ENCODE data around the gene NAA35. TPM values are rescaled to one million over a fixed set of nuclear protein-coding genes. Genes with fewer than 3 reads are reported as not detected.

The NAA35 gene
- total RNA-seq, 1 donor from 2014 or later, result 17.9 TPM

GRCh38 chr9:85899388-85899787, 41.6 kb upstream of the NAA35 start:
- DNase-seq, result no peak
- Histone ChIP-seq H3K4me3 (no peak overlapping the region), H3K4me1 (no peaks in the 10 kb centered on the region), H3K9me3 (replicated peaks) (no peaks in the 10 kb centered on the region), H3K36me3 (peaks cover 4% of the 10 kb centered on the region), H3K27ac (replicated peaks) (no peak overlapping the region), H3K27me3 (ENCODE audit: low read depth) (no peaks in the 10 kb centered on the region)
- no peak for TF ChIP-seq CTCF (IDR thresholded peaks at IDR 0.05; ENCODE audit: borderline replicate concordance)
- intact Hi-C loops (cut with micrococcal nuclease), result no loop called here

- Histone ChIP-seq H3K4me3 (no peak overlapping the region), H3K4me1 (no peaks in the 10 kb centered on the region), H3K9me3 (replicated peaks) (no peaks in the 10 kb centered on the region), H3K27ac (replicated peaks) (no peak overlapping the region), H3K36me3 (peaks cover 1% of the 10 kb centered on the region), H3K27me3 (ENCODE audit: low read depth) (no peaks in the 10 kb centered on the region)
- intact Hi-C loops (cut with micrococcal nuclease), result no loop called here
- peak; percentile 45 for TF ChIP-seq CTCF (IDR thresholded peaks at IDR 0.05; ENCODE audit: borderline replicate concordance)
- DNase-seq, result no peak
Observed at GRCh38 chr9:85900504-85901201, 40.3 kb upstream of the NAA35 start.

GRCh38 chr9:85904975-85905374, 36.0 kb upstream of the NAA35 start:
- Histone ChIP-seq H3K27me3 (ENCODE audit: low read depth) (no peaks in the 10 kb centered on the region), H3K4me3 (no peak overlapping the region), H3K36me3 (no peaks in the 10 kb centered on the region), H3K27ac (replicated peaks) (no peak overlapping the region), H3K9me3 (replicated peaks) (no peaks in the 10 kb centered on the region), H3K4me1 (no peaks in the 10 kb centered on the region)
- TF ChIP-seq CTCF (IDR thresholded peaks at IDR 0.05; ENCODE audit: borderline replicate concordance), result no peak
- intact Hi-C loops (cut with micrococcal nuclease), result no loop called here
- DNase-seq, result no peak

- Histone ChIP-seq H3K27me3 (ENCODE audit: low read depth) (no peaks in the 10 kb centered on the region), H3K4me1 (no peaks in the 10 kb centered on the region), H3K27ac (replicated peaks) (no peak overlapping the region), H3K36me3 (no peaks in the 10 kb centered on the region), H3K4me3 (no peak overlapping the region), H3K9me3 (replicated peaks) (no peaks in the 10 kb centered on the region)
- no peak for TF ChIP-seq CTCF (IDR thresholded peaks at IDR 0.05; ENCODE audit: borderline replicate concordance)
- DNase-seq, result no peak
- intact Hi-C loops (cut with micrococcal nuclease), result no loop called here
Observed at GRCh38 chr9:85905957-85906356, 35.0 kb upstream of the NAA35 start.

- no peak for DNase-seq
Observed at GRCh38 chr9:85909390-85909789, 31.6 kb upstream of the NAA35 start.

More at GRCh38 chr9:85909390-85909789, 31.6 kb upstream of the NAA35 start:
- Histone ChIP-seq H3K4me1 (no peaks in the 10 kb centered on the region), H3K9me3 (replicated peaks) (no peaks in the 10 kb centered on the region), H3K36me3 (no peaks in the 10 kb centered on the region), H3K27ac (replicated peaks) (no peak overlapping the region), H3K27me3 (ENCODE audit: low read depth) (no peaks in the 10 kb centered on the region), H3K4me3 (no peak overlapping the region)
- intact Hi-C loops (cut with micrococcal nuclease), result no loop called here
- TF ChIP-seq CTCF (IDR thresholded peaks at IDR 0.05; ENCODE audit: borderline replicate concordance), result no peak

Measured in left ventricle myocardium inferior (tissue), 1 donor.